IPS-20b (cell line): ENCODE data around the gene NKX6-1.

Experiments
- H3K27ac ChIP-seq: one replicate; pipeline ENCODE4 v1.5.1; 2013; ENCODE audit warnings: low read length
- H3K27me3 ChIP-seq: 2 replicates; pipeline ENCODE4 v1.6.1; 2013; ENCODE audit warnings: mild to moderate bottlenecking, low read length, inconsistent platforms; ENCODE audit not compliant: insufficient read depth
- H3K36me3 ChIP-seq: 2 replicates; pipeline ENCODE4 v1.6.1; 2013; ENCODE audit warnings: low read depth, mild to moderate bottlenecking, inconsistent platforms, low read length, moderate library complexity; ENCODE audit not compliant: insufficient read depth
- H3K4me1 ChIP-seq: 2 replicates; pipeline ENCODE4 v1.6.1; 2013; ENCODE audit warnings: mild to moderate bottlenecking, control low read depth, inconsistent platforms, low read length, moderate library complexity; ENCODE audit not compliant: insufficient read depth
- H3K4me3 ChIP-seq: 2 replicates; pipeline ENCODE4 v1.5.1; 2013; ENCODE audit warnings: mild to moderate bottlenecking, low read length, inconsistent platforms
- H3K9ac ChIP-seq: 2 replicates; pipeline ENCODE4 v1.6.1; 2013; ENCODE audit warnings: low read depth, mild to moderate bottlenecking, inconsistent platforms, low read length, moderate library complexity
- H3K9me3 ChIP-seq: 2 replicates; pipeline ENCODE4 v1.6.1; 2013; ENCODE audit warnings: mild to moderate bottlenecking, low read depth, low read length, inconsistent platforms; ENCODE audit not compliant: insufficient read depth

NKX6-1 gene

DNA sequence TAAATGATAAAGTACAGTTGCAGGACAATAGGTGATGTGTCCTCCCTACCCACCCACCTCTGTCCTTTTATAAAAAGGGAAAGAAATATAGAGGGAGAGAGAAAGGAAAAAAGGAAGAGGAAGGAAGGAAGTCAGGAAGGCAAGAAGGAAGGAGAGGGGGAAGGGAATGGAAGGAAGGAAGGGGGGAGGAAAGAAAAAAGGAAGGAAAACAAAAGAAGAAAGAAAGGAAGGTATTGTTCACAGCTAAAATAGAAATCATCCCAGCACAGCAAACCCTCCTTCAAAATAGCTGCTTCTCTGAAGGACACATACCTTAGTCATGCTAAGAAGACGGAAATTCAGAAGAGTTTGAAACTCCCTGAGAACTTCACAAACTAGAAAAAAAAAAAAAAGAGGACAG is 8.4 kb downstream of the NKX6-1 start:
- Histone ChIP-seq H3K9me3 (no peaks in the 10 kb centered on the region), H3K27me3 (peaks cover 100% of the 10 kb centered on the region)

DNA sequence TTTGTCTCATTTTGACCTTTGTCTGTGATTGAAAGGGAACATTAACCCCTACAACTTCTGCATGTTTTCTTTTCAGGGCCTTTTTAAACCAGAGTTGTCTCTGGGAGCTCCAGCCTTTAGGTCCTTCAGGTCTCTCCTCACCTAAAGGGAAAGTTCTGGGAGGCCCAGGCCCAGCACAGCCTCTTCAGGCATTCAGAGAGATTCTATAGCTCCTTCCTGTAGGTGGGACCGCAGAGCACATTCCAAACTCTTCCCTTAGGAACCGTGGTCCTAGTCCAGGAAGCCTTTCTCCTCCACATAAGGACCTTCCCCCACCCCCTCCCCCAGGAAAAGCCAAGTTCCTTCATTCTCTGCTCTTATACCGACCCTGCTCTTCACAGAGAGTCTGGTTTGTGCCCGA is 14.9 kb downstream of the NKX6-1 start:
- Histone ChIP-seq H3K9me3 (no peaks in the 10 kb centered on the region), H3K36me3 (no peaks in the 10 kb centered on the region), H3K27ac (no peak overlapping the region), H3K4me3 (no peak overlapping the region), H3K9ac (no peak overlapping the region), H3K27me3 (peaks cover 100% of the 10 kb centered on the region), H3K4me1 (peaks cover 13% of the 10 kb centered on the region; the same call in 1 of the 2 replicates)

More for the DNA sequence above, 8.4 kb downstream of the NKX6-1 start:
- no peak overlapping the region for H3K9ac ChIP-seq
- H3K4me3 ChIP-seq, result no peak overlapping the region
- peaks cover 12% of the 10 kb centered on the region; the same call in 1 of the 2 replicates for H3K4me1 ChIP-seq
- no peaks in the 10 kb centered on the region for H3K36me3 ChIP-seq
- no peak overlapping the region for H3K27ac ChIP-seq

DNA sequence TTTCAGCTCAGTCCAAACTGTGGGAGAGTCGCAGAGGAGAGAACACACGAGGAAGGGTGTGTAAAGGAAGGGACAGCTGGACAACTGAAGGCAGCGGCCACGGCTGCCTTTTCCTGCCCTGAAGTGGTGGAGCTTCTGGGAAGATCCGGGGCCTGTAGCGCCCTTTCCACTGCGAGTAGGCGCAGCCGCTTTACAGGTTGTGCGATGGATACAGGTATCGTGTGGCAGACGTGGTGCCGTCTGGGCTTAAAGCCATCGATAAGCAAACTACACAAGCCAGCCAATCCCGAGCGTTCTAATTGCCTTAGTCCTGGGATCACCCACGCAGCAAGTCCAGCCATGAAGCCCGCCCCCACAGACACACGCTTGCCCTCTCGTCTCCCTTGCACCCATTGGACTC is 15.4 kb downstream of the NKX6-1 start:
- Histone ChIP-seq H3K9me3 (no peaks in the 10 kb centered on the region), H3K36me3 (no peaks in the 10 kb centered on the region), H3K27me3 (peaks cover 100% of the 10 kb centered on the region), H3K27ac (no peak overlapping the region), H3K4me1 (peaks cover 13% of the 10 kb centered on the region; the same call in 1 of the 2 replicates), H3K9ac (no peak overlapping the region), H3K4me3 (no peak overlapping the region)

DNA sequence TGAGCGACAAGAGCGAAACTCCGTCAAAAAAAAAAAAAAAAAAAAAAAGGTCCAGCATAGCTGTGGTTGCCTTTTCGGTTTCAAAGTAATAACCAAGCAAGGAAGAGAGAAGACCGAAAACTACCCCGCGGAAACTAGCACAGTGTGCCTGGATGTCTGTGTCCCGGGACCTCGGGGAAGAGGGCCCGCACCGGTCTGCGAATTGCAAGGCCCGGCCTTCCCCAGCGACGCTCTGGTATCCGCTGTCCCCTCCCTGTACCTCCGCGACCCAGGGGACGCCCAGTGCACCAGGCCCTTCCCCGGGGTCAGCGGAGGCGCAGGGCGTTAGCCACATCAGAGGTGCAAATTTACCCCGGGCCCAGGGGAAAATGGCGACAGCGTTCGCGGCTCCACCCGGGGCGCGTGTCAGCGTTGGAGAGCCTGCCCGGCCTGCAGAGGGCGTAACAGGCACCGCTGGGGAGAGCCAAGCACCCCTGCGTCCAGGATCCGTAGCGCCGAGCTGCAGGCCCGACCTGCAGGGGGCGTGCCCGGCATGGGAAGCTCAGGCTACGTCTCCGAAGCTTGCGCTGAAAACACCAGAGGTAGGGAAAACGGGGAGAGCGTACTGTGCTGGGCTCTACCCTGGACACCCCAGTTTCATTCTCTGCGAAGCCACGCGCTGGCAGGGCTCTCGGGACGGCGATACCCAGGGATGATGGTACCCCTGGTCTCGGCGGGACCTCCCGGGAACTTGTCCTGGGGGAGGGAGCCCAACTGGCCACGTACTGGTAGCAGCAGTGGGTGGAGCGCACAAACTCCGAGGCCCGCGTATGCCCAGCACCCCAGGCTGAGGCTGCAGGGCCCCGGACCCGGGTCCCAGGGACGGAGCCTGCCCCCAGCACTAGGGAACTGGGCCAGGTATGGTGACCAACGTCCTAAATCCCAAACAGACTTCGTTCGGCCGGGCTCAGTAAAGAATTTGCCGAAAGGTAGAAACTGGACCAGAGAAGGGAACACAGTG is 16.2 kb downstream of the NKX6-1 start:
- Histone ChIP-seq H3K27me3 (peaks cover 99% of the 10 kb centered on the region), H3K4me1 (peaks cover 13% of the 10 kb centered on the region; the same call in 1 of the 2 replicates), H3K27ac (no peak overlapping the region), H3K9me3 (no peaks in the 10 kb centered on the region), H3K9ac (no peak overlapping the region), H3K4me3 (no peak overlapping the region), H3K36me3 (no peaks in the 10 kb centered on the region)

DNA sequence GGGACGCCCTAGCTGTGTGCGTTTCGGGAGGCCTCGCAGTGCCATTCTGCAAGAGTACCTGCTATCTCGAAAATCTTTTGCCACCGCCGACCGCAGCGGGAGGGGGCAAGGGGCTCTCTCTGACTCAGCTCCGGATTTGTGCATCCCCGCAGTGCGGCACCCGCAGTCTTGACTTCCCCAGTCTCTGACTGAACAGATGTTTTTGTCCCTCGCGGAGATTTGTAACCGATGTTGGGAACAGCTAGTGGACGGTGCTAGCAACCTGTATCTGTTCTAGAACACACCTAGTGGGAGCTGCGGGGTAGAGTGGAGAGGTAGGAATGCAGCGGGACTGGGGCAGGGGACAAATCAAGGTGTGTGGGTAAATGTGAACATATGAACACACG is 17.2 kb downstream of the NKX6-1 start:
- Histone ChIP-seq H3K4me3 (peak overlapping the region; percentile 62; the same call in 1 of the 2 replicates), H3K4me1 (peaks cover 13% of the 10 kb centered on the region; the same call in 1 of the 2 replicates), H3K36me3 (no peaks in the 10 kb centered on the region), H3K27me3 (peaks cover 88% of the 10 kb centered on the region), H3K9ac (no peak overlapping the region), H3K27ac (no peak overlapping the region), H3K9me3 (no peaks in the 10 kb centered on the region)

DNA sequence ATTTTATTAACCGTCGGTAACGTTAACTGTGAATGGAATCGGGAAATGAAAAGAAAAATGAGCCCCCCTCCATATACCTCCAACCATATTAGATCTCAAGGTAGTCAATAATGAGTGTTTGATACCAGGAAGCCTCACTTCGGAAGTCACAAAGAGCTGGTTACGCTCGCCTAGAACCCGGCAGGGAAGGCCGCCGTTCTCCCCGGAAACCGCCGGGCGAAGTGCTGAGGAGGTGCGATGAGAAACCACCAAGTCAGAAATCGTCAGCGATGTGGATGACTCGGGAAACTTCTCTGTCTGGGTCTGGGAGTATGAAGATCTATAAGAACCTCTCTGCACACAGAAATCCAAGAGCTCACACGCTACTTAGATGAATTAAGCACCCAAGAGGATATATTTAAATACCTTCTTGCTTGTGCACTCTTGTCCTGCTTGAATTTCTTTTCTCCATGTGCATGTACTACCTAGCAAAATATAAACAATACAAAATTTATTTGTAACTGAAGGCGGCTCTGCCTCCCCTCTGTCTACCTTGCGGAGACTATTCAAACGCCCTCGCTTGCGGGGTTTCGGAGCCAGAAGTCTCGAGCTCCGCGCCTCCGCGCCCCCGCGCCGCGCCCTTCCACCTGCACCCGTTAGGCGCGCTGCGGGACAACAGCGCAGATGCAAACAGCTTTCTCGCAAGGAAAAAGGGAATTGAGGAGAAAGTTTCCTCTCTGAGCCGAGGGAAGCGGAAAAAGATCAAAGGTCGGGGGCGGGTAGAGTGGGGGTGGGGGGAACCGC is 17.8 kb downstream of the NKX6-1 start:
- Histone ChIP-seq H3K36me3 (no peaks in the 10 kb centered on the region), H3K4me1 (peaks cover 13% of the 10 kb centered on the region; the same call in 1 of the 2 replicates), H3K27ac (no peak overlapping the region), H3K4me3 (peak overlapping the region; percentile 62), H3K9ac (no peak overlapping the region), H3K9me3 (no peaks in the 10 kb centered on the region), H3K27me3 (peaks cover 83% of the 10 kb centered on the region)

DNA sequence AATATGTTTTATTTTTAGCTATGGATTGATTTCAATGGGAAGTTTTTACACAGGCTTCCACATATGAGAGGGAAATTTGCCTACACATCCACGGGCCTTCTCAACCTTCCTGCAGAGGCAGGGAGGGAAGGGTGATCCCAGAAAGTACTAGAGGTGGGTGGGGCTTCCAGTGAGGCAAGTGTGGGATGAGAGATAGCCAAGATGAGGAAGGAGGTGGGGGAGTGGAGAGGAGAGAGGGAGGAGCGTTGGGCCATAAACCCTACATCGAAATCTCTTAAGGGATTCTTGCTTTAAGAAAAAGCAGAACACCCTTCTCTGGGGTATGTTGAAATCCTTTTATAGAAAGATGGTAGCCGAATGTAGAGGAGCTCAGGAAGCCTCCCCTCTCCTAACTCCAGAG is 19.0 kb downstream of the NKX6-1 start:
- Histone ChIP-seq H3K4me1 (peaks cover 13% of the 10 kb centered on the region; the same call in 1 of the 2 replicates), H3K9me3 (no peaks in the 10 kb centered on the region), H3K4me3 (no peak overlapping the region), H3K36me3 (no peaks in the 10 kb centered on the region), H3K27ac (no peak overlapping the region), H3K9ac (no peak overlapping the region), H3K27me3 (peaks cover 71% of the 10 kb centered on the region)

DNA sequence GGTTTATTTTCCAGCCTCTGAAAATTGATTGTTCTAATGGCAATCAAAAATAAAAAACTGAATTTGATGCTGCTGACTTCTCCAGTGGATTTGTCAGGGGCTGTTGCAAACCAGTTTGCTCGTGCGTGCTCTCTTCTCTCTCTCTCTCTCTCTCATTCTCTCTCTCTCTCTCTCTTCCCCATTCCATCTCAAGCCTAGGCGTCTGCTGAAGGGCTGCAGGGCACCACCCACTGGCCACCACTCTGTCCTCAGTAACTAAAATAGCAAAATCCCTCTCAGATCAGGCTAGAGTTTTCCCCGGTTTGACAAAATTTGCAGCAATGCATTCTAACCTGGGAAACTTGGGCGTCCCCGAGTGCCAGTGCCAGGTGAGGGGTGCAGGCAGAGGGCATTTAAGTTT is 19.4 kb downstream of the NKX6-1 start:
- Histone ChIP-seq H3K27me3 (peaks cover 67% of the 10 kb centered on the region), H3K36me3 (no peaks in the 10 kb centered on the region), H3K9me3 (no peaks in the 10 kb centered on the region), H3K27ac (no peak overlapping the region), H3K4me1 (peaks cover 13% of the 10 kb centered on the region; the same call in 1 of the 2 replicates), H3K4me3 (no peak overlapping the region), H3K9ac (no peak overlapping the region)

DNA sequence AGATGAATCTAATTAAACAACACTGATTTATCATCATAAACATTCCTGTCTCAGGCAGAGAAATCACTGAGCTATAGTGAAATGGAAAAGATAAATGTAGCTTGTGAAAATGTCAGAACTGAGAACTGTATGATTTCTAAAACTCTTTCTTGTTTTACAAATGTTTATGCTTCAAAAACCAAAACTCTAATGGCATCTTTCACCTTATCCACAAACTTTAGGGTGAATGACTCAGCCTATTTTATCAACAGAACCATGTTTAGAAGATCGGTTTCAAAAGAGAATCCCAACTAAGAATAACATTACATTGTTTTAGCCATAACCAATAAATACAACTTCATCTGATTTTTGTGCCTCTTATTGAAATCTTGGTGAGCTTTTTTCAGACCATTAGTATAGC is 21.4 kb downstream of the NKX6-1 start:
- H3K9ac ChIP-seq, result no peak overlapping the region
- H3K27me3 ChIP-seq, result peaks cover 47% of the 10 kb centered on the region
- H3K36me3 ChIP-seq, result no peaks in the 10 kb centered on the region
- H3K9me3 ChIP-seq, result no peaks in the 10 kb centered on the region
- peaks cover 13% of the 10 kb centered on the region; the same call in 1 of the 2 replicates for H3K4me1 ChIP-seq
- no peak overlapping the region for H3K4me3 ChIP-seq
- no peak overlapping the region for H3K27ac ChIP-seq

DNA sequence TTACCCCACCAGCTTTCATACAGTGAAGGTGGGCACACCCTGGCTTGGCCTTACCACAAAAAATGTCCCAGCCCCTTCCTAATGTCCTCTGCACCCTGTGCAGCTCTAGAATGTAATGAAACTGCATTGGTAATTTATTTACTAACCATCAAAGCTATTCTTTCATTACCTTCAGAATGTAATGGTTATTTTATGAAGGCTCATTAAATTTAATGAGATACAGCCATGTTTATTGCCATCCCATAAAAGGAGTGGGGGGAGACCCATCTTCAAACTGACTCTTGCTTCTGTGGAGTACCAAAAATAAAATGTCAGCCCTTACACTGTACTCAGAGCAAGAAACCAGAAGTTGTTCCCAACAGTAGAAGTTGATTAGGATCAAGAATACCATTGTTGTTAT is 25.0 kb downstream of the NKX6-1 start:
- Histone ChIP-seq H3K36me3 (no peaks in the 10 kb centered on the region), H3K27me3 (peaks cover 11% of the 10 kb centered on the region; the same call in 1 of the 2 replicates), H3K27ac (no peak overlapping the region), H3K4me3 (no peak overlapping the region), H3K9me3 (no peaks in the 10 kb centered on the region), H3K9ac (no peak overlapping the region), H3K4me1 (no peaks in the 10 kb centered on the region)

DNA sequence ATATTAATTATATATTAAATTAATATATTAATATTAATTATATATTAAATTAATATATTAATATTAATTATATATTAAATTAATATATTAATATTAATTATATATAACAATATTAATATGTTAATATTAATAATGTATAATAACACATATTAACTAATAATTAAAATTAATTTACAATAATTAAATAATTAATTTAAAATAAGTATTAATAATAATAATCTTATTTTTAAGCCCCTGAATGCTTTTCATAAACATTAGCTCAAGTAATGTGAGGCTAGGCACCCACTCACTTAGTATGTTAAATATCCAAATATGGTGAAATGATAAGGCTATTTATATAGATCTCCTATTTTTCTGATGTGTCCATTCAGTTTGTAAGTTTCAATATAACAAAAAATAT is 26.9 kb downstream of the NKX6-1 start:
- no peak overlapping the region for H3K4me3 ChIP-seq
- 0 out of 2 replicates have a peak, but pooled peaks cover 3% of the 10 kb centered on the region for H3K4me1 ChIP-seq
- no peaks in the 10 kb centered on the region for H3K9me3 ChIP-seq
- H3K36me3 ChIP-seq, result no peaks in the 10 kb centered on the region
- H3K9ac ChIP-seq, result no peak overlapping the region
- H3K27ac ChIP-seq, result no peak overlapping the region
- H3K27me3 ChIP-seq, result no peaks in the 10 kb centered on the region
